HG02870 (cell line): ENCODE data around the gene ADI1.
A peak's percentile ranks its signal among the peaks of the same experiment; 100 is the strongest.
"Not testable (repeated sequence)": the region's sequence is repeated elsewhere in the genome, so short reads cannot be mapped to it uniquely, and the experiment has no call there.

ENCODE experiments used
- ATAC-seq: cut with Tn5 transposase; IDR thresholded peaks from one replicate; pipeline ENCODE4 v1.9.1; 2021; ENCODE audit warnings: mild to moderate bottlenecking, moderate library complexity; ENCODE audit not compliant: unreplicated experiment

Gene ADI1

GRCh38 chr2:3532941-3533340, 13.6 kb upstream of the ADI1 start:
- no peak for ATAC-seq

- no peak for ATAC-seq
These were observed 10.1 kb upstream of the ADI1 start for GRCh38 chr2:3529316-3530025.

GRCh38 chr2:3527886-3528785, 8.8 kb upstream of the ADI1 start:
- ATAC-seq = no peak

DNA sequence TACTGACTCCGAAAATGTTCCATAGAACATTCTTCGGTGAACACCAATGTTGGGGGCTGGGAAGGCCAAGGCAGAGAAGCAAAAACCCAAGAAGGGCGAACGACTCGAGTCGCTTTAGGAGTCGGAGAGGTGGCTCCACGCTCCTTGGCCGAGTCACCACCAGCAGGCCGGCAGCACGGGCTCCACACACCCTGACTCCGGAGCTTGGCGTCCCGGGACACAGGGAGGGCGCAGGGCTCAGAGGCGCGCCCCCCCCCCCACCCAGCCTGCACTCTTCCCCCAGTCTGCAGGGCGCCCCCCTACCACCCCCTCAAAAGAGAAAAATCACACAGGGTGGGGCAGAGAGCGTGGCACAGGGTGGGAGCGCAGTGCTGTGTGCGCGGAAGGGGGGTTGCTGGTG, 7.5 kb upstream of the ADI1 start:
- no peak for ATAC-seq

- ATAC-seq = no peak
These were observed 4.3 kb upstream of the ADI1 start for GRCh38 chr2:3523551-3524041.

GRCh38 chr2:3522961-3523421, 3.7 kb upstream of the ADI1 start:
- ATAC-seq = no peak

DNA sequence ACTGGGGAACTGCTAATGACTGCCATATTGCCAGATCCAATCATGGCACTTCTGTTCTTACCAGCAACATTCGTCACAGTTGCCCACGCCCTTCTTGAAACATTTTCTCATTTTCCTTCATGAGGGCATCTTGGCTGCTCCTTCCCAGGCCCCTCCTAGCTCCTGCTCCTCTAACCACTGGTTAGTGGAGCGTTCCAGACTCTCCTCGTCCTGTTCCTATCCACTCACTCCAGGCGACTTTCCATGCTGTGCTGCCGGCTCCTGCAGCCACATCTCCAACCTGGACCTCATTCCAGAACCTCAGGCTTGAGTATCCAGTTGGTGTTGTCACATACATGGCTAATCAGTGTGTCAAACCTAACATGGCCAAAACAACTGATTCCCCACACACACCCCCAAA, 1.3 kb upstream of the ADI1 start:
- ATAC-seq = no peak

DNA sequence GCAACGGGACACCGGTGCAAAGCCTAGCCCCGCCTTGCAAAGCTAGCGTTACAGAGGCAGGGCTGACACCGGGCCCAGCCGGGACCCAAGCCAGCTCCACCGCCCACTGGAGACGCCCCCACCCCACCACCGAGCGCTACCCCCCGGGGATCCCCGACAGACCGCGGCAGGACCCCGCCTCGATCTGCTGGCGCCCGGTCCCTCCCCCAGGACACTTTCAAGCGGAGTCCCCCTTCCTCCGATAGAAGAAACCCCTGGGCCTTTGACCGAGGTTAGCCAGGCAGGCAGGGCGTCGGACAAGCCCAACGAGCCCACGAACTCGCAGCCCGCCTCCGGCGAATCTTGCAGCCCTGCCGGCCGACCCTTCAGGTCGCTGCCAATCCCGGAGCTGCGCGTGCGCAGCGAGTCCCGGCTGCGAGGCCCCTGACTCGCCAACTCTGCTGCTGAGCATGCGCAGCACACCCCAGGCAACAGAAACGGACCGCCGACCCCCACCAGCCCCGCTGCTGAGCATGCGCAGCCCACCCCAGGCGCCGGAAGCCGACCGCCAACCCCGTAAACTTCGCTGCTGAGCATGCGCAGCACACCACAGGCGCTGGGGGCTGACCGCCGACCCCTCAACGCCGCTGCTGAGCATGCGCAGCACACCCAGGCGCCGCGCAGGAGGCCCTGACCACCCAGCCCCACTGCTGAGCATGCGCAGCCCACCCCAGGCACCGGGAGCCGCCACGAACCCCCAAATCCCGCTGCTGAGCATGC, 656 bp downstream of the ADI1 start:
- peak; percentile 71 for ATAC-seq

GRCh38 chr2:3517948-3518495, 1.3 kb downstream of the ADI1 start:
- ATAC-seq = no peak

DNA sequence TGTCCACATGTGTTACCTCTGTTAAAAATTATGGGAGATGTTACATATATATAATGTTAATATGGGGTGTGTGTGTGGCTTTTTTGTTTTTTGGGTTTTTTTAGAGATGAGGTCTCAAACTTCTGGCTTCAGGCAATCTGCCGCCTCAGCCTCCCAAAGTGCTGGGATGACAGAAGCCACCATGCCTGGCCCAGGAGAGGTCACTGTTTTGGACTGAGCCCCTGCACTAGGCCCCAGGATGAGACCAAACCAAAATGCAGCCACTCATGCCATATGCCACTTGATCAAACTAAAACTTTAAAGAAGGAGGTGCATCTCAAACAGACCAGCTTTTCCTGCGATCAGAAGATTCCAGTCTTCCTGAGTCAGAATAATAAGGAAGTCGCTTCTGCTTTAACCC, 2.5 kb downstream of the ADI1 start:
- no peak for ATAC-seq

- not testable (repeated sequence) for ATAC-seq
These were observed 3.9 kb downstream of the ADI1 start for GRCh38 chr2:3515438-3515837.

GRCh38 chr2:3513026-3513810, 6.1 kb downstream of the ADI1 start:
- no peak for ATAC-seq

- no peak for ATAC-seq
These were observed 7.2 kb downstream of the ADI1 start for GRCh38 chr2:3512086-3512485.

DNA sequence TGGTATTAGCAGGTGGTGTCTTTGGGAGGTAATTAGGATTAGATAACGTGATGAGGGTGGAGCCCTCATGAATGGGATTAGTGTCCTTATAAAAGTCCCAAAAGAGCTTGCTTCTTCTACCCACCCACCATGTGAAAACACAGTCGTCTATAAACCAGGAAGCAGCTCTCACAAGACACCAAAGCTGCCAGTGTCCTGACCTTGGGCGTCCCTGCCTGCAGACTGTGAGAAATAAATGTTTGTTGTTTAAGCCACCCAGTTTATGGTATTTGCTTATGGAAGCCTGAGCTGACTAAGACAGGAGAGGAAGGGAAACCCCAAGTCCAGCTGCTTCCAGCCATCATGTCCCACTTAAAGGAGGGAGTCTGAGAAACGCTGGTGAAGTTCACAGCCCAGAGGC, 13.6 kb downstream of the ADI1 start:
- ATAC-seq = no peak

DNA sequence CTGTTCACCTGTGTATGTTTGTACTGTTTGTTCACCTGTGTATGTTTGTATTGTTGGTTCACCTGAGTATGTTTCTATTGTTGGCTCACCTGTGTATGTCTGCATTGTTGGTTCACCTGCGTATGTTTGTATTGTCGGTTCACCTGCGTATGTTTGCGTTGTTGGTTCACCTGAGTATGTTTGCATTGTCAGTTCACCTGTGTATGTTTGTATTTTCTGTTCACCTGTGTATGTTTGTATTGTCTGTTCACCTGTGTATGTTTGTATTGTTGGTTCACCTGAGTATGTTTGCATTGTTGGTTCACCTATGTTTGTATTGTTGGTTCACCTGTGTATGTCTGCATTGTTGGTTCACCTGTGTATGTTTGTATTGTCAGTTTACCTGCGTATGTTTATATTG, 14.6 kb downstream of the ADI1 start:
- no peak for ATAC-seq

- no peak for ATAC-seq
These were observed 15.8 kb downstream of the ADI1 start for GRCh38 chr2:3503483-3503882.

DNA sequence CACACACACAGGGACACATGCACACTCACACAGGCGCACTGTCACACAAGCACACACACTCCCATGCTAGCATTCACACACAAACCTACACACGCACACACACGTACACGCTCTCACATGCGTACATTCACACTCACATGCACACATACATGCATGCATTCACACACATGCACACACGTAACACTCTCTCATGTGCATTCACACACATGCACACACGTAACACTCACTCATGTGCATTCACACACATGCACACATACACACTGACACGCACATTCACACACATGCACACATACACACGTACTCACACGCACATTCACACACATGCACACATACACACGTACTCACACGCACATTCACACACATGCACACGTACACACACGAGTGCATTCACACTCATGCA, 16.3 kb downstream of the ADI1 start:
- ATAC-seq = no peak

DNA sequence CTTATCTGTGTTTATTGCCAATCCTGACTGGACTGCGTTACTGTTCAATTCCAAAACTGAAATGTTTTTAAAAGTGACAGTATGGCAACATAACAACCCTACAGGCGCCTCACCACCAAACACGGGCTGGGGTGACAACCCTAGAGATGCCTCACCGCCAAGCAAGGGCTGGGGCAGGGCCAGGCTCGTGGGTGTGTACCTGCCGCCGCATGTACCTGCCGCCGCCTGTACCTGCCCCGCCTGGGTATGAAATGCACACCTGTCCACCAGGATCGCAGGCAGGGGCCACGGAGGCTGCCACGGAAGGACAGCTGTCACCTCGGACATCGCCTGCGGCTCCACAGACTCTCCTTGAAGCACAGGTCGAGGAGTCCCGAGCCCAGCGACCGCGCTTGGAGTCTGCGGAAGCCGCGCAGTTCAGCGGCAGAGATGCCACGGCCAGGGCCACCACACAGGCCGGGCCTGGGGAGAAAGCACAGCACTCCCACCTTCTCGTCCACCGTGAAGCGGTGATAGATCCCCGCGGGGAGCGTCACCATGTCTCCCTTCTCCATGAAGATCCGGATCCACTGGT, 18.9 kb downstream of the ADI1 start:
- ATAC-seq = no peak

GRCh38 chr2:3498783-3499394, 20.4 kb downstream of the ADI1 start:
- ATAC-seq = no peak
